ENCODE measurements around the gene SCN10A. TPM values are rescaled to one million over a fixed set of nuclear protein-coding genes. Genes with fewer than 3 reads are reported as not detected.
A peak's percentile ranks its signal among the peaks of the same experiment; 100 is the strongest.

SCN10A gene
- total and polyA plus RNA-seq, 2 of the 13 experiments (the other 11 are each of a cell fraction or from before 2014, with no cell fraction given): not detected

DNA sequence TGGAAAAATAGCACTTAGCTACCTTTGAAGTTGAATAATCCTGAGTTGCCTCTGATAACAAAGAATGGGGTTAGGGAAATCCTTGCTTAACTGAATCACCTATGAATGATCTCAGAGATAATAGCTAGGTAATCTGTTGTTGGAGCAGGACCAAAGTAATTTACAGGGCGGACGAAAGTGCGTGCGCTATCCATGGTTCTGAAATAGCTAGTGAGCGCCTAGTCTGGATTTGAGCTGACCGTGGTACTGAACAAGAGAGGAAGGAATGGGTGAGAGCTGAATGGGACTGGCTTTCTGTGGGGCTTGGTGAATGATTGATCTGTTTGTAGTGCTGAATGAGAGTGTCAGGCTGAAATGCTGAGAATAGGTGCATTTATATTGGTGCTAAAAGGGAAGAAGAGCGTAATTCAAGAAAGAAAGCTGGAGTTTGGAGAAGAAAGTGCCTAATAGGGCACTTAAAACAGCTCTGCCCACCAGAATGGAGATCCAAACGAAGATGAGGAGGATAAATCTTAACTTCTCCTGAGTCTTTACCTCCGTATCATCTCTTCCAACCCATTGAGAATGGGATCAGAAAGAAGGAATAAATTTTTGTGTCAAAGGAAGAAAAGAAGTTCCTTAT is 10.1 kb downstream of the SCN10A start (continued):
- TF ChIP-seq REL (CRISPR knock-in tag; conservative IDR thresholded peaks at IDR 0.05) (peak; percentile 97), HDAC1 (CRISPR knock-in tag; IDR thresholded peaks at IDR 0.05) (no peak; the same call in 1 of the 2 replicates), ATAD3A (CRISPR knock-in tag; IDR thresholded peaks at IDR 0.05) (peak; percentile 97), NR2F2 (IDR thresholded peaks at IDR 0.05; ENCODE audit: borderline replicate concordance, low read depth) (no peak), ZNF704 (CRISPR knock-in tag; IDR thresholded peaks at IDR 0.05; ENCODE audit: borderline replicate concordance) (peak; percentile 98), SALL2 (CRISPR knock-in tag; IDR thresholded peaks at IDR 0.05) (peak; percentile 87), ZNF431 (CRISPR knock-in tag; IDR thresholded peaks at IDR 0.05; ENCODE audit: borderline replicate concordance, low read depth) (peak; percentile 99), ZBTB20 (CRISPR knock-in tag; IDR thresholded peaks at IDR 0.05; ENCODE audit: borderline replicate concordance, low read depth) (peak; percentile 99), ZNF3 (CRISPR knock-in tag; IDR thresholded peaks at IDR 0.05) (peak; percentile 92), TARDBP (CRISPR knock-in tag; IDR thresholded peaks at IDR 0.05) (0 out of 2 replicates have a peak, but pooled peaks have one; percentile 56), HDAC6 (IDR thresholded peaks at IDR 0.05; ENCODE audit: low read depth, low read length) (no peak), ZNF841 (CRISPR knock-in tag; IDR thresholded peaks at IDR 0.05; ENCODE audit: borderline replicate concordance) (peak; percentile 96), TCF7 (IDR thresholded peaks at IDR 0.05; ENCODE audit: low read depth) (no peak), KLF12 (CRISPR knock-in tag; IDR thresholded peaks at IDR 0.05; ENCODE audit: borderline replicate concordance) (peak; percentile 98), HBP1 (CRISPR knock-in tag; IDR thresholded peaks at IDR 0.05; ENCODE audit: low read depth) (peak; percentile 100), ZNF777 (CRISPR knock-in tag; IDR thresholded peaks at IDR 0.05) (peak; percentile 86), MAF1 (CRISPR knock-in tag; IDR thresholded peaks at IDR 0.05; ENCODE audit: borderline replicate concordance) (peak; percentile 94; the same call in 1 of the 2 replicates), MYPOP (CRISPR knock-in tag; IDR thresholded peaks at IDR 0.05) (peak; percentile 92), SCMH1 (CRISPR knock-in tag; IDR thresholded peaks at IDR 0.05; ENCODE audit: borderline replicate concordance) (peak; percentile 57; the same call in 1 of the 2 replicates), ZNF34 (CRISPR knock-in tag; IDR thresholded peaks at IDR 0.05; ENCODE audit: borderline replicate concordance) (no peak), ZSCAN20 (CRISPR knock-in tag; IDR thresholded peaks at IDR 0.05; ENCODE audit: borderline replicate concordance) (peak; percentile 94), DMAP1 (CRISPR knock-in tag; IDR thresholded peaks at IDR 0.05) (peak; percentile 55; the same call in 1 of the 2 replicates)
- TF ChIP-seq, protein P1, sequence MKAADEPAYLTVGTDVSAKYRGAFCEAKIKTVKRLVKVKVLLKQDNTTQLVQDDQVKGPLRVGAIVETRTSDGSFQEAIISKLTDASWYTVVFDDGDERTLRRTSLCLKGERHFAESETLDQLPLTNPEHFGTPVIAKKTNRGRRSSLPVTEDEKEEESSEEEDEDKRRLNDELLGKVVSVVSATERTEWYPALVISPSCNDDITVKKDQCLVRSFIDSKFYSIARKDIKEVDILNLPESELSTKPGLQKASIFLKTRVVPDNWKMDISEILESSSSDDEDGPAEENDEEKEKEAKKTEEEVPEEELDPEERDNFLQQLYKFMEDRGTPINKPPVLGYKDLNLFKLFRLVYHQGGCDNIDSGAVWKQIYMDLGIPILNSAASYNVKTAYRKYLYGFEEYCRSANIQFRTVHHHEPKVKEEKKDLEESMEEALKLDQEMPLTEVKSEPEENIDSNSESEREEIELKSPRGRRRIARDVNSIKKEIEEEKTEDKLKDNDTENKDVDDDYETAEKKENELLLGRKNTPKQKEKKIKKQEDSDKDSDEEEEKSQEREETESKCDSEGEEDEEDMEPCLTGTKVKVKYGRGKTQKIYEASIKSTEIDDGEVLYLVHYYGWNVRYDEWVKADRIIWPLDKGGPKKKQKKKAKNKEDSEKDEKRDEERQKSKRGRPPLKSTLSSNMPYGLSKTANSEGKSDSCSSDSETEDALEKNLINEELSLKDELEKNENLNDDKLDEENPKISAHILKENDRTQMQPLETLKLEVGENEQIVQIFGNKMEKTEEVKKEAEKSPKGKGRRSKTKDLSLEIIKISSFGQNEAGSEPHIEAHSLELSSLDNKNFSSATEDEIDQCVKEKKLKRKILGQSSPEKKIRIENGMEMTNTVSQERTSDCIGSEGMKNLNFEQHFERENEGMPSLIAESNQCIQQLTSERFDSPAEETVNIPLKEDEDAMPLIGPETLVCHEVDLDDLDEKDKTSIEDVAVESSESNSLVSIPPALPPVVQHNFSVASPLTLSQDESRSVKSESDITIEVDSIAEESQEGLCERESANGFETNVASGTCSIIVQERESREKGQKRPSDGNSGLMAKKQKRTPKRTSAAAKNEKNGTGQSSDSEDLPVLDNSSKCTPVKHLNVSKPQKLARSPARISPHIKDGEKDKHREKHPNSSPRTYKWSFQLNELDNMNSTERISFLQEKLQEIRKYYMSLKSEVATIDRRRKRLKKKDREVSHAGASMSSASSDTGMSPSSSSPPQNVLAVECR (CRISPR knock-in tag; IDR thresholded peaks at IDR 0.05; ENCODE audit: borderline replicate concordance): peak; percentile 68; the same call in 1 of the 2 replicates

Measured in HepG2 (cell line).